ENCODE measurements around the gene CDC20B. TPM values are rescaled to one million over a fixed set of nuclear protein-coding genes. Genes with fewer than 3 reads are reported as not detected.
A peak's percentile ranks its signal among the peaks of the same experiment; 100 is the strongest.

CDC20B gene
- total and polyA plus RNA-seq, 2 of the 8 experiments (the other 6 are each of a cell fraction or from before 2014, with no cell fraction given), result 0.06 TPM; not detected in 1

GRCh38 chr5:55160493-55161209 lies 12.3 kb downstream of the CDC20B start:
- Histone ChIP-seq H2BK20ac (ENCODE audit: low read length) (no peak overlapping the region), H3K56ac (replicated peaks; ENCODE audit: insufficient read length, low read depth, low read length) (no peak overlapping the region), H3K79me2 (ENCODE audit: control insufficient read depth in 1 of 2, insufficient read depth in 2 of 2, low read length in 2 of 2) (peaks cover 0 to 19% of the 10 kb centered on the region in 2 experiments; a peak in 2 of 4 replicates), H3K4ac (replicated peaks; ENCODE audit: insufficient read length, low read depth, low read length) (no peak overlapping the region), H4K5ac (ENCODE audit: insufficient read length, low read depth, low read length) (peak overlapping the region; percentile 98), H3K36me3 (ENCODE audit: control insufficient read depth in 2 of 4, insufficient read depth in 4 of 4, low read length in 3 of 4) (peaks cover 3 to 38% (median 11%) of the 10 kb centered on the region in 4 experiments; a peak in 7 of 8 replicates), H2BK120ac (replicated peaks; ENCODE audit: low read depth, low read length) (no peak overlapping the region), H3K27me3 (replicated peaks in 1 of 4; ENCODE audit: control insufficient read depth in 3 of 4, extremely low read depth in 1 of 4, insufficient read depth in 3 of 4, low read length in 3 of 4) (no peaks in the 10 kb centered on the region), H2BK15ac (ENCODE audit: low read length) (no peak overlapping the region), H3K4me2 (ENCODE audit: insufficient read depth in 1 of 2, low read depth in 2 of 2, low read length in 2 of 2) (peak overlapping the region; percentile 58 to 64), H3K4me1 (replicated peaks in 1 of 4; ENCODE audit: control insufficient read depth in 3 of 4, insufficient read depth in 4 of 4, low read length in 3 of 4) (no peaks in the 10 kb centered on the region), H3K23me2 (ENCODE audit: low read depth, low read length) (no peaks in the 10 kb centered on the region), H3K9ac (replicated peaks in 1 of 4; ENCODE audit: extremely low read depth in 1 of 4, low read depth in 3 of 4, low read length in 3 of 4) (peak overlapping the region in 3 of 4 experiments; percentile 78 to 90 (median 78); a peak in 5 of 7 replicates), H3K79me1 (ENCODE audit: low read depth, low read length) (no peaks in the 10 kb centered on the region), H4K20me1 (replicated peaks in 1 of 2; ENCODE audit: control insufficient read depth in 1 of 2, insufficient read depth in 2 of 2, low read length in 2 of 2) (no peaks in the 10 kb centered on the region), H3K4me3 (ENCODE audit: extremely low read depth in 1 of 4, insufficient read depth in 2 of 4, low read depth in 3 of 4, low read length in 4 of 4) (peak overlapping the region; percentile 47 to 78 (median 76)), H2AK5ac (ENCODE audit: low read depth, low read length) (no peak overlapping the region), H2BK12ac (ENCODE audit: low read depth, low read length) (no peak overlapping the region), H3K27ac (ENCODE audit: low read depth, low read length) (peak overlapping the region; percentile 70; the same call in 1 of the 2 replicates), H3K23ac (ENCODE audit: insufficient read length) (no peak overlapping the region), H2BK5ac (ENCODE audit: low read depth, low read length) (no peak overlapping the region), H2AFZ (ENCODE audit: low read length) (no peak overlapping the region), H3K9me3 (ENCODE audit: insufficient read depth in 2 of 2, low read depth in 1 of 2, low read length in 1 of 2) (no peaks in the 10 kb centered on the region), H4K8ac (ENCODE audit: extremely low read depth, insufficient read depth, low read length) (no peak overlapping the region), H3K18ac (ENCODE audit: extremely low read depth, low read length) (no peak overlapping the region; the same call in 1 of the 2 replicates), H4K91ac (replicated peaks; ENCODE audit: insufficient read length, low read length) (no peak overlapping the region), H3K14ac (ENCODE audit: insufficient read length) (no peak overlapping the region)
- 3% methylated on average over 9 of the region's 9 CpGs; no CpG with 5 or more reads in 1 of the 2 experiments for WGBS, 2 experiments (ENCODE audit: extremely low coverage in 1 of 2, insufficient coverage in 1 of 2, insufficient read length in 1 of 2, insufficient replicate concordance in 2 of 2, low coverage in 1 of 2, low lambda C conversion rate in 2 of 2, missing lambda C conversion rate in 1 of 2)
- ChIA-PET CTCF (ENCODE audit: partially characterized antibody) (interaction anchor here (0.6 to 6.2 kb wide), 28 partner anchors 10 to 714 kb away, joined by 3 to 93 read pairs (median 5); no protein-coding TSS in a partner anchor), POLR2A (ENCODE audit: partially characterized antibody) (interaction anchor here (1.1 to 2.3 kb wide), 10 partner anchors 10 to 644 kb away, joined by 3 to 15 read pairs (median 4); no protein-coding TSS in a partner anchor)
- DNase-seq (ENCODE audit: low read depth in 1 of 2, low spot score in 2 of 2), result no peak
- FAIRE-seq, result peak; percentile 52
- peak; percentile 71 for TF ChIP-seq TAF1 (IDR thresholded peaks at IDR 0.05; ENCODE audit: low read depth, low read length)
- TF ChIP-seq ZNF274 (IDR thresholded peaks at IDR 0.05; ENCODE audit: borderline replicate concordance, extremely low read depth, low read length), result no peak
- peak; percentile 38 for TF ChIP-seq TAF7 (optimal IDR thresholded peaks at IDR 0.05; ENCODE audit: borderline replicate concordance, low read depth, low read length)
- TF ChIP-seq POLR2A (IDR thresholded peaks at IDR 0.05; ENCODE audit: control extremely low read depth in 1 of 2, low read depth in 2 of 2, low read length in 2 of 2), result peak in 1 of 2 experiments; percentile 71; a peak in 2 of 3 replicates

All from H1 (cell line).